Suprapubic skin (tissue), 4 donors: ENCODE results near the gene APAF1.

ENCODE experiments used
- CTCF ChIP-seq, 2 donors: fragments of 200-600 bp in 1 of 2; fragments of 450-650 bp in 1 of 2; sonication (generic) in 1 of 2; IDR thresholded peaks; one replicate each; pipeline ENCODE4 v1.5.1; 2016 to 2019; ENCODE audit warnings: antibody characterized with exemption in 2 of 2, mild to moderate bottlenecking in 1 of 2, moderate library complexity in 1 of 2
- POLR2A ChIP-seq, 2 donors: fragments of 450-650 bp; IDR thresholded peaks; one replicate each; pipeline ENCODE4 v1.6.1; 2017; ENCODE audit warnings: antibody characterized with exemption in 2 of 2, mild to moderate bottlenecking in 2 of 2, moderate library complexity in 2 of 2
- POLR2AphosphoS5 ChIP-seq, 3 donors: sonication (generic); formaldehyde crosslinking; IDR thresholded peaks; one replicate each; pipeline ENCODE4 v1.6.1; 2017; ENCODE audit warnings: antibody characterized with exemption in 3 of 3

- TF ChIP-seq CTCF (IDR thresholded peaks at IDR 0.05) (no peak), POLR2AphosphoS5 (IDR thresholded peaks at IDR 0.05) (no peak), POLR2A (IDR thresholded peaks at IDR 0.05) (no peak)
These were observed 29.8 kb downstream of the APAF1 start for GRCh38 chr12:98674841-98675240.
